HK-2 (cell line): ENCODE data around the gene ERGIC1.

Experiments used
- DNase-seq: peaks from one replicate; pipeline ENCODE4 v3.0.0-alpha.2; 2018; ENCODE audit not compliant: unreplicated experiment

ERGIC1 gene

GRCh38 chr5:172828911-172829431 lies 5.1 kb upstream of the ERGIC1 start:
- DNase-seq: no peak

DNA sequence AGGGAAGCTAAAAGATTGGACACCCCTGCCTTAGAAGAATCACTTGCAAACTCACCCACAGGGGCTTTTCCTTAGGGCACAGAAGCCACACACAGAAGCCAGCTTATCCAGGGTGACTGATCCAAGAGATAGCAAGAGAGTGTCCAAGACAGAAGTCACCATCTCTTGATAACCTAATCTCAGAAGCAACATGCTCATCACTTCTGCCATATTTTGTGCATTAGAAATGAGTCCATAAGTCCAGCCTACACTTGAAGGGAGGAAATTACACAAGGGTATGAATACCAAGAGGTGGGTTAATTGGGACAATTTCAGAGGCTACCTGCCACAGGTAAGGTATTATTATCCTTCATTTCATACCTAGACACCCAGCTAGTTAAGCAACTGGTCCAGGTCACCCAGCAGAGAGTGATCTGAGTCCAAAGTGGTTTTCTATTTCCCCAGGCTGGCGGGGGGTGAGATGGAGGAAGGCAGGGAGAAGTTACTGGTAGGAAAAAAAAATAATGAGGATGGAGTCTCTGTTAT lies 3.7 kb upstream of the ERGIC1 start:
- no peak for DNase-seq

- no peak for DNase-seq
Measured at GRCh38 chr5:172830876-172831662, 3.0 kb upstream of the ERGIC1 start.

DNA sequence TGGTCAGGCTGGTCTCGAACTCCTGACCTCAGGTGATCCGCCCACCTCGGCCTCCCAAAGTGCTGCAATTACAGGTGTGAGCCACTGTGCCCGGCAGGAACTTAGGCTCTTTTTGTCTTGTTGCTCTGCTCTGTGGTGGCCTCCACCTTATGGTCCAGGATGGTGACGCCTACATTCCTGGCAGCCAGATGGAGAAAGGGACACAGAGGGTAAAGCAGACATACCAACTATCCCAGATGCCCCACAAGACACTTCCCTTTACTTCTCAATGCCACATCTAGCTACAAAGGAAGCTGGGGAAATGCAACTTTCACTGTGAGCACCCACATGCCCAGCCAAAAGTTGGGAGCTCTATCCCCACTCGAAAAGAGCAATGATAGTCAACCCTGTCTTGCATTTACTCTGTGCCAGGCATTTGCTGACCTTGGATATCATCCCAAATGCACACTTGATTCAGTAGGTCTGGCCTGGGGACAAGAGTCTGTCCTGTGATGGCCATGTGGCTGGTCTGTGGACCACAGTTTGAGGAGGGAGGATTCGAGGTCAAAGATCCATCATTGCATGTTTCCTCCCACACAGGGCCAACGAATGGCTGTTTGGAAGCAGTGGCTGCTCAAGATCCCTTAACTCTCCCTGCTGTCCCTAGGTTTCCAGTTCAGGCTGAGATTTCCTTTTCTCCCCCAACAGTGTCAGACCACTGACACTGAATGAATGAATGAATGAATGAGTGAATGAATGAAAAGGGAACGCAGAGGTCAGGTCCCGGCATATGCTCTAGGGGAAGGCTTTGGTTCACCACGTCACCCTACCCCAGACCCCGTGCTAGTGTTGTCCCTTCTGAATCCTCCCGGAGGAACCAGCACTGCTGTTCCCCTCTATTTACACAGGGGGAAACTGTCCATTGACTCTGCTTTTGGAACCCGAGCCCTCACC lies 1.4 kb upstream of the ERGIC1 start:
- DNase-seq: no peak

- no peak for DNase-seq
Measured at GRCh38 chr5:172833372-172833685, 722 bp upstream of the ERGIC1 start.

GRCh38 chr5:172834415-172835289 lies 601 bp downstream of the ERGIC1 start:
- DNase-seq: peak; percentile 13

DNA sequence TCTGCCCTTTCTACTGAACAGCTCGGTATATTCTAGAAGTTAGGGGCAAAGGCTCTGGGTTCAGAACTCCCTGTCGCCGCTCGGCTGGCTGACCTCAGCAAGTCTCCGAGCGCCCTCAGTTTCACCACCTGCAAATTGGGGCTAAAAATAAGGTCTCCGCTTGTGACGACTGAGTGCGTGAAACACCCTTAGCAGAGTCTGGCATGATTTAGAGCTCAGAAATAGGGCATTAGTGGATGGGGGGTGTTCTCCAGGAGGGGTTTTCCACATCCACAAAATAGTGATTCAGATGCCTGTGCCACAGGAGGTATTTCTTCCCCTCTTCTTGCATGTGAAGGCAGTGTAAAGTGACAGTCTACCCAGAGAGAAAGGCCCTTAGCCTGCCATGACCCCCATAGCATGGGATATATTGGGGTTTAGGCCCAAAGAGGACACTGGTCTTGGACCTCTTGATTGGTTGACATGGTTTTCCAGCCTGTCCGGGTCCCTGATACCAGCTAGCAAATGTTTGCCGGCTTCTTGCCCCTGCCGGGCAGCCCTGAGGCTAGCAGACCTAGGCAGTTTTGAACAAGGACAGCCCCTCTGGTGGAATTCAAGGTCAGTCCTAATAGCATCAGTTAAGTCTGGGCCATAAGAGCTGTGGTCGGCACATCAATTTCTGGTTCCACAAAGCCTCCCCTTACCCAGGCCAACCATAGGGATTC lies 1.4 kb downstream of the ERGIC1 start:
- DNase-seq: no peak

DNA sequence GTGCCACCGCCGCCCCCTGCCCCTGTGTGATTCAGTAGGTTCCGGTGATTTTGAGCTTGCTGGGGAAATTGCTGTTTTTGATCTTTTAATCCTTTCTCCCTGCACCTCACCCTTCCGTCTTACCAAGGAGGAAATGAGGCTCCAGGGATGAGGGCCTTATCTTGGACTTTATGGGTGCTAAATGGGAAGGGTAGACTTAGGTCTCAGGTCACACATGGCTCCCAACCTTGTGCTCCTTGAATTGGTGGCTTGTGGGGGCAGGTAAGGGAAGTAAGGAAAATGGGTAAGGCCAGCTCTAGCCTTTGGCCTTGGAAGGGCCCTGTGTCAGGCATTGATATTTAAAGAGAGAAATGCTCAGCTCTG lies 1.9 kb downstream of the ERGIC1 start:
- DNase-seq: no peak

GRCh38 chr5:172837640-172838039 lies 3.6 kb downstream of the ERGIC1 start:
- DNase-seq: no peak

DNA sequence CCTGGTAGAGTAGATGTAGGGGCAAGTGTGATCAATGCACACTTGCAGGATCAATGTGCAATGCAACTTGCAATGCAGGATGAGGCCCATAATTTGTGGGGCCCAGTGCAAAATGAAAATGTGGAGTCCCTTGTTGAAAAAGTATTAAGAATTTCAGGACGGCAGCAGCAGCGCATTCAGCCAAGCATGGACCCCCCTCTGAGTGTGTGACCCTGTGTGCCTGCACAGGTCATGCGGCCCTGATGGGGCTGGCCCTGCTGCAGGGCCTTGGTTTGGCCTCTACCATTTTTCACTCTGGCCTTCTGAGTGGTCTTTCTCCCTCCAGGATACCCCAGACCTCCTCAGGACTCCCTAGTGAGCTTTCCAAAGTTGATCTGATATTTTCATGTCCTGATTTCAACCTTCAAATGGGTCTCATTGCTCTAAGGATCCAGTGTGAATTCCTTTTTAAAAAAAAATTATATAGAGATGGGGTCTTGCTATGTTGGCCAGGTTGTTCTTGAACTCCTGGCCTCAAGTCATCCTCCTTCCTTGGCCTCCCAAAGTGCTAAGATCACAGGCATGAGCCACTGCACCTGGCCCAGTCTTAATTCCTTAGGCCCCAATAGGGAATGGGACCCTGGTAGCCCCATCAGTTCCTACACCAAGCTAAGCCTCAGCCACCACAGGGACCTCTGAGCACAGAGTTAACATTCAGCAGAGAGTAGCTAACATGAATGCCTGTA lies 4.3 kb downstream of the ERGIC1 start:
- DNase-seq: no peak

DNA sequence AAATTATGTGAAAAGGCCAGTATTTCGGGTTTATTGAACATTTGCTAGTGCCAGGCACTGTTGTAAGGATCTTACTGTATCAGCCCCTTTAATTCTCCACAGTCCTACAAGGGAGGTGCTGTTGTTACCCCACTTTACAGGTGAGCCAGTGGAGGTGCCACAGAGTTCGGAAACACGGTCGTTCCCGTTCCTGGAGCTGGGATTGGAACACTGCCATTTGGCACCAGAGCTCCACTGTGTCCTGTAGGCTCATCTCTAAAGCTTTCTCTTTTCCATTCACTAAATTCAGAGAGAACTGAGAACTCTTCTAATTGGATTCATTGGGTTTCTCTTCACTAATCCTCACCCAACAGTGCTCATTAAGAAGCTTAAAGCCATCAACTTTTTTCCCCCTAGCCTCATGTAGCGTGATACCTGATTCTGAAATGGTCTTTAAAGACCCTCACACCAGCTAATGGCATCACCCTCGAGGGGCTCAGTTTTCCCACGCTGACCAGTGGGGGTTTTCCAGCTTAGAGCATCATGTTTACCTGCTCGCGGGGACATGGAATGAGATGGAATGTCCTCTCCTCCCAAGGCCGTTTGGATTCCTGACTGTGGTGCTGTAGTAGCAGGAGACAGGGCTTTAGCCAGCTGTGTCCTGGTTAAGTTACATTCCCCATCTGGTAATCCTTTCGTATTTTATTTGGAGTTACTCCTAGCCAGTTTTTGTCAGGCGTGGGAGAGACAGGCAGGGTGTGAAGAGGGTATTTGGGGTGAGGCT lies 5.8 kb downstream of the ERGIC1 start:
- no peak for DNase-seq

DNA sequence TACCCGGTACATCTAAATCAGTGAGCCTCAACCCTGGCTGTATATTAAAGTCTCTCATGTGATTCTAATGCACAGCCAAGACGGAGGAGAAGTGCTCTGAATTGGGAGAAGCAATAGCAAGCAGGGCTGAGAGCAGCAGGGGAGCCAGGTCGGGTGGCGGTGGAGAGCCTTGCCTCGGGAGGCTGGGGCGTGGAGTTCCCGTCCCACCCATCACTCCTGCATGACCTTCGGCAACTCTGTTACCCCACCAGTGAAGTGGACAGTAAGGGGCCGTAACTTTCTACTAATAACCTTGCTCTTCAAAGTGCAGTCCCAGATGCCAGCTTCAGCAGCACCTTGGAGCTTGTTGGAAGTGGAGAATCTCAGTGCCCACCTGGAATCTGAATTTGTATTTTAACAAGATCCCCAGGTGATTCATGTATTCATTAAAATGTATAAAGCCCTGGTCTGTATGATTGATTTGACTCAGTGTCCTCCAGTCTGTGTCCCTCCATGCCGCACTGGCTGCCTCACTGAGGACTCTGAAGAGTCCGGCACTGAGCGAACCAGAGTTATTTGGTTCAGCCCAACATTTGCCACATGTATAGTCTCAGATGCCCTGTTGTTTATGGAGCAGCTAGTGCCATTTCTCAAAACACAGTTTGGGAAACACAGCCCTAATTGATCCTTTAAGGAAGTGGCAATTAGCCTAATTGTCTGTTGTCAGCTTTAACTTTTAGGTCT lies 6.5 kb downstream of the ERGIC1 start:
- no peak for DNase-seq

- DNase-seq: no peak
Measured at GRCh38 chr5:172841256-172841655, 7.2 kb downstream of the ERGIC1 start.

GRCh38 chr5:172843825-172844576 lies 9.9 kb downstream of the ERGIC1 start:
- no peak for DNase-seq

DNA sequence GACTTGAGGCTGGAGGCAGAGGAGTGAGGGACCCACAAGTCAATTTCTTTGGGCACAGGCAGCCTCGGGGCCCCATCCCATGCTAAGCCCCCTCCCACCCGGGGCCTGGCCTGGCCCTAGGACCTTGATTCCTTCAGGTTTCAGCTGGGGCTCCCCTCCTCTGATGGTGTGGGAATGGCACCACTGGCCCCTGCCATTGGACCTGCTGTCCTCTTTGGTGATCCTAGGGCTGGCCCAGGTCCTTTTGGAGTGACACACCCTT lies 10.5 kb downstream of the ERGIC1 start:
- DNase-seq: no peak

GRCh38 chr5:172845154-172845553 lies 11.1 kb downstream of the ERGIC1 start:
- DNase-seq: no peak

DNA sequence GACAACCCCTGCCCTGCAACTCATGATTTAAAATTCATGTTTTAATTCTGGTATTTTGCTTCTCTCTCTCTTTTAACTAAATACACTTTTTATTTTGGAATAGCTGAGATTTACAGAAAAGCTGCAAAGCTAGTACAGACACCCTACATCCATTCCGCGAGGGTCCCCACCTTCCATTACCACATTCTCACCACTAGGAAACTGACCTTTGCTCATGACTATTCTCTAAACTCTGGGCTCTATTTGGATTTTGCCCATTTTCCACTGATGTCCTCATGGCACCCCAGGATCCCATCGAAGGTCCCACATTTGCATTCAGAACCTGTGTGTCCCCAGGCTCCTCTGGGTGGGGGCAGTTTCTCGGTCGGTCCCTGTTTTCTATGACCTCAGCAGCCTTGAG lies 11.5 kb downstream of the ERGIC1 start:
- DNase-seq: no peak

DNA sequence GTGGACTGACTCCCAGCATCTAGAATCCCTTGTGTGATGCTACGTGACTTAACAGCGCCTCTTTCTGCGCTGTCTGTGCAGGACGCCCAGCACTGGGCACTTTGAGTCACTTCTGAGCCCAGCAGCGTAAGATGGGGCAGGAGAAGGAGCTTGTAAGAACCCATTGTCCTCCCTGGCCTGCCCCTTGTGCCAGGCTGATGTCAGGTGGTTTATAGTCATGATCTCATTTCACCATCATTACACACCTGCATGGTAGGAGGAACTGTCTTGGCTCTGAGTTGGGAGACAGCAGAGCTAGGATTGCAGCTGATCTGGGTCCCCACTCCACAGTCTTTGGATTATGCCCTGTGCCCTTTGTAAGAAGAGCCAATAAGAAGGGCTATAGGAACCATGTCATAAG lies 12.2 kb downstream of the ERGIC1 start:
- no peak for DNase-seq

DNA sequence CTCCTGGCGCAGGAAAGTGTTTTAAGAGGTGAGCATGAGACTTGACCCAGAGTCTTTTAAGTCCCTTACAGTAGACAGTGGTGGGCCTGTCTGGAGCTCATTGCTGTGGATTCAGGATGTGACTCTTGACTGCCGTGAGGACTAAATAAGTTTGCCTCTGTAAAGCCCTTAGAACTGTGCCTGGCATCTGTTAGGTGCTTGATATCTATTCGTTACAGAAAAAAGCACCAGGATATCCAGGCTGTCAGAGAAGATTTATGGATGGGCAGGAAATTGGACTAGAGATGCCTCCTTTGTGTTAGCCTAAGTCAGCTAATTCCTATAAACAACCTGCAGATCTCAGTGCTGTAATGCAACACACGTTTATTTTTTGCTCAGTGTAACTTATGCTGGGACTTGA lies 12.6 kb downstream of the ERGIC1 start:
- no peak for DNase-seq
